Measurements from ENCODE around the gene SLC11A2. TPM values are rescaled to one million over a fixed set of nuclear protein-coding genes. Genes with fewer than 3 reads are reported as not detected.
"Not testable (repeated sequence)": the region's sequence is repeated elsewhere in the genome, so short reads cannot be mapped to it uniquely, and the experiment has no call there.

The SLC11A2 gene
- total RNA-seq, 1 experiment from 2014 or later: 47.9 TPM

DNA sequence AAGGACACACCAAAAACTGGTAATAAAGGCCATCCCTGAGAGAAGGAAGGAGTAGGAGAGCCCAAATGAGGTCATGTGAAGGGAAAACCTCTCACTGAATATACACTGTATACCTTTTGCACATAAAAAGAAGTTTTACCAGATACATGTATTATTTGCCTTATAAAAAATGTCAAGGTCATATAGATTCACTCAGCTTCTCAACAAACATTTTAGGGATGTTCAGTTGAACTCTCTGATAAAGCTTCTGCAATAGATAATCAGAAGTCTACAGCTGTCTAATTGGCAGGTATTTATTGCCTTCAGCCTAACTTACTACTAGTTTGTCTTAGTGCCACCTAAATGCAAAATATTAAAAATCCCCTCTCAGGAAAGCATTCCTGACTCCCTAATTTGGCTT, 8.7 kb downstream of the SLC11A2 start:
- no peak for DNase-seq
- H3K4ac ChIP-seq (ENCODE audit: low read depth, low read length): no peak overlapping the region
- 0 out of 7 replicates have a peak, but pooled peaks cover 0 to 2% (median 0%) of the 10 kb centered on the region in 3 experiments for H3K36me3 Mint-ChIP-seq (ENCODE audit: insufficient read depth in 1 of 3, low read depth in 3 of 3)
- H3K27me3 ChIP-seq (ENCODE audit: insufficient read depth, low read length): no peaks in the 10 kb centered on the region
- no peak overlapping the region for H4K5ac ChIP-seq (ENCODE audit: insufficient read length, low read depth, low read length)
- H2BK120ac ChIP-seq (ENCODE audit: low read depth, low read length, poor library complexity, severe bottlenecking): no peak overlapping the region
- no peak overlapping the region for H3K4me3 Mint-ChIP-seq
- H3K23ac ChIP-seq (ENCODE audit: insufficient read length, low read depth, low read length): no peak overlapping the region
- H3K4me1 ChIP-seq (ENCODE audit: insufficient read depth, low read length): no peaks in the 10 kb centered on the region
- no peak overlapping the region for H3K18ac ChIP-seq (ENCODE audit: insufficient read length, low read depth, low read length)
- H3T11ph ChIP-seq (ENCODE audit: low read length): no peak overlapping the region
- no peak overlapping the region for H3K56ac ChIP-seq (ENCODE audit: insufficient read length, low read depth, low read length)
- H2AK5ac ChIP-seq (ENCODE audit: insufficient read length, low read length): no peak overlapping the region
- H3K79me2 ChIP-seq (ENCODE audit: insufficient read depth, low read length): peaks cover 7% of the 10 kb centered on the region; the same call in 1 of the 2 replicates
- peaks cover 21 to 22% of the 10 kb centered on the region in 2 experiments for H3K4me1 Mint-ChIP-seq
- TF ChIP-seq, protein P1, sequence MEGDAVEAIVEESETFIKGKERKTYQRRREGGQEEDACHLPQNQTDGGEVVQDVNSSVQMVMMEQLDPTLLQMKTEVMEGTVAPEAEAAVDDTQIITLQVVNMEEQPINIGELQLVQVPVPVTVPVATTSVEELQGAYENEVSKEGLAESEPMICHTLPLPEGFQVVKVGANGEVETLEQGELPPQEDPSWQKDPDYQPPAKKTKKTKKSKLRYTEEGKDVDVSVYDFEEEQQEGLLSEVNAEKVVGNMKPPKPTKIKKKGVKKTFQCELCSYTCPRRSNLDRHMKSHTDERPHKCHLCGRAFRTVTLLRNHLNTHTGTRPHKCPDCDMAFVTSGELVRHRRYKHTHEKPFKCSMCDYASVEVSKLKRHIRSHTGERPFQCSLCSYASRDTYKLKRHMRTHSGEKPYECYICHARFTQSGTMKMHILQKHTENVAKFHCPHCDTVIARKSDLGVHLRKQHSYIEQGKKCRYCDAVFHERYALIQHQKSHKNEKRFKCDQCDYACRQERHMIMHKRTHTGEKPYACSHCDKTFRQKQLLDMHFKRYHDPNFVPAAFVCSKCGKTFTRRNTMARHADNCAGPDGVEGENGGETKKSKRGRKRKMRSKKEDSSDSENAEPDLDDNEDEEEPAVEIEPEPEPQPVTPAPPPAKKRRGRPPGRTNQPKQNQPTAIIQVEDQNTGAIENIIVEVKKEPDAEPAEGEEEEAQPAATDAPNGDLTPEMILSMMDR (conservative IDR thresholded peaks at IDR 0.05): no peak
- H3K27me3 Mint-ChIP-seq (ENCODE audit: low read depth): no peaks in the 10 kb centered on the region
- H4K20me1 ChIP-seq (ENCODE audit: control insufficient read depth, insufficient read depth, insufficient read length): no peaks in the 10 kb centered on the region
- no peak overlapping the region for H2BK5ac ChIP-seq (ENCODE audit: insufficient read length, low read length)
- H3K9ac ChIP-seq (ENCODE audit: extremely low read depth, insufficient read length, low read length): no peak overlapping the region
- no peak overlapping the region for H2BK20ac ChIP-seq (ENCODE audit: low read depth, low read length, poor library complexity, severe bottlenecking)
- no peak overlapping the region for H3K14ac ChIP-seq (ENCODE audit: insufficient read depth, low read length)
- peaks cover 2% of the 10 kb centered on the region for H3K23me2 ChIP-seq (ENCODE audit: insufficient read length, low read depth, low read length, poor library complexity, severe bottlenecking)
- H3K27ac Mint-ChIP-seq: no peak overlapping the region
- H2BK15ac ChIP-seq (ENCODE audit: low read depth, low read length): no peak overlapping the region
- no peak overlapping the region for H3K4me2 ChIP-seq (ENCODE audit: insufficient read depth, insufficient read length, low read length)
- H3K9me3 ChIP-seq (ENCODE audit: control insufficient read depth, low read depth, low read length): no peaks in the 10 kb centered on the region
- H2AFZ ChIP-seq (ENCODE audit: low read length): no peak overlapping the region
- no peaks in the 10 kb centered on the region for H3K9me3 Mint-ChIP-seq
- no peak overlapping the region for H2BK12ac ChIP-seq (ENCODE audit: insufficient read length, low read depth, low read length)
- no peak overlapping the region for H3K27ac ChIP-seq (ENCODE audit: insufficient read length, low read depth, low read length)
- H4K8ac ChIP-seq (replicated peaks; ENCODE audit: insufficient read length, low read depth, low read length): no peak overlapping the region
- H4K91ac ChIP-seq (ENCODE audit: insufficient read length, low read depth, low read length): no peak overlapping the region
- H3K79me1 ChIP-seq (ENCODE audit: insufficient read depth, low read depth, low read length, poor library complexity, severe bottlenecking): peaks cover 10% of the 10 kb centered on the region

DNA sequence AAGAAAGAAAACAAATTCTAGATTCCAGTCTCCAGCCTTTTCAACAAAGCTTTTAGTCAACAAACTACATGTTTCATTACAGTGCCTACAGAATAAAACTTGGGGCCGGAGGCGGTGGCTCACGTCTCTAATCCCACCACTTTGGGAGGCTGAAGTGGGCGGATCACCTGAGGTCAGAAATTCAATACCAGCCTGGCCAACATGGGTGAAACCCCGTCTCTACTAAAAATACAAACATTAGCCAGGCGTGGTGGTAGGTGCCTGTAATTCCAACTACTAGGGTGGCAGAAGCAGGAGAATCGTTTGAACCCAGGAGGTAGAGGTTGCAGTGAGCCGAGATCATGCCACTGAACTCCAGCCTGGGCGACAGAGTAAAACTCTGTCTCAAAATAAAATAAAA, 11.7 kb downstream of the SLC11A2 start:
- not testable (repeated sequence) for H3K23ac ChIP-seq (ENCODE audit: insufficient read length, low read depth, low read length); H2AFZ ChIP-seq (ENCODE audit: low read length); H3K4me1 ChIP-seq (ENCODE audit: insufficient read depth, low read length); H3K4me3 Mint-ChIP-seq; H3K56ac ChIP-seq (ENCODE audit: insufficient read length, low read depth, low read length); H4K5ac ChIP-seq (ENCODE audit: insufficient read length, low read depth, low read length); DNase-seq; H2AK5ac ChIP-seq (ENCODE audit: insufficient read length, low read length); H2BK12ac ChIP-seq (ENCODE audit: insufficient read length, low read depth, low read length); H2BK15ac ChIP-seq (ENCODE audit: low read depth, low read length); H3K36me3 Mint-ChIP-seq (ENCODE audit: insufficient read depth in 1 of 3, low read depth in 3 of 3); H2BK5ac ChIP-seq (ENCODE audit: insufficient read length, low read length); H3K4ac ChIP-seq (ENCODE audit: low read depth, low read length); H2BK20ac ChIP-seq (ENCODE audit: low read depth, low read length, poor library complexity, severe bottlenecking); H4K91ac ChIP-seq (ENCODE audit: insufficient read length, low read depth, low read length); H4K20me1 ChIP-seq (ENCODE audit: control insufficient read depth, insufficient read depth, insufficient read length); H3K27ac ChIP-seq (ENCODE audit: insufficient read length, low read depth, low read length); H2BK120ac ChIP-seq (ENCODE audit: low read depth, low read length, poor library complexity, severe bottlenecking); H3T11ph ChIP-seq (ENCODE audit: low read length); H3K27me3 ChIP-seq (ENCODE audit: insufficient read depth, low read length); H3K4me2 ChIP-seq (ENCODE audit: insufficient read depth, insufficient read length, low read length); H3K14ac ChIP-seq (ENCODE audit: insufficient read depth, low read length); H3K79me2 ChIP-seq (ENCODE audit: insufficient read depth, low read length); H3K9me3 Mint-ChIP-seq; H3K9ac ChIP-seq (ENCODE audit: extremely low read depth, insufficient read length, low read length); H3K18ac ChIP-seq (ENCODE audit: insufficient read length, low read depth, low read length); H3K9me3 ChIP-seq (ENCODE audit: control insufficient read depth, low read depth, low read length); H3K27me3 Mint-ChIP-seq (ENCODE audit: low read depth); H4K8ac ChIP-seq (replicated peaks; ENCODE audit: insufficient read length, low read depth, low read length); H3K23me2 ChIP-seq (ENCODE audit: insufficient read length, low read depth, low read length, poor library complexity, severe bottlenecking)
- WGBS (ENCODE audit: extremely low coverage, insufficient read length, low lambda C conversion rate): no CpG with 5 or more reads among the region's 9 CpGs
- Mint-ChIP-seq H3K4me1 (peaks cover 22 to 28% of the 10 kb centered on the region in 2 experiments), H3K27ac (peak overlapping the region in 1 of 3 experiments; percentile 68; a peak in 1 of 7 replicates)
- peaks cover 10% of the 10 kb centered on the region for H3K79me1 ChIP-seq (ENCODE audit: insufficient read depth, low read depth, low read length, poor library complexity, severe bottlenecking)

Measured in H9 (cell line).